GM18505 (cell line): ENCODE measurements around the gene IQCC.

ENCODE experiments used
- ATAC-seq: cut with Tn5 transposase; IDR thresholded peaks from one replicate; pipeline ENCODE4 v1.9.1; 2021; ENCODE audit not compliant: unreplicated experiment
- POLR2A ChIP-seq: IDR thresholded peaks from 4 replicates; pipeline ENCODE4 v1.6.1; 2011; ENCODE audit warnings: borderline replicate concordance; ENCODE audit not compliant: insufficient read depth, insufficient read length; ENCODE audit errors: extremely low read depth

The IQCC gene

DNA sequence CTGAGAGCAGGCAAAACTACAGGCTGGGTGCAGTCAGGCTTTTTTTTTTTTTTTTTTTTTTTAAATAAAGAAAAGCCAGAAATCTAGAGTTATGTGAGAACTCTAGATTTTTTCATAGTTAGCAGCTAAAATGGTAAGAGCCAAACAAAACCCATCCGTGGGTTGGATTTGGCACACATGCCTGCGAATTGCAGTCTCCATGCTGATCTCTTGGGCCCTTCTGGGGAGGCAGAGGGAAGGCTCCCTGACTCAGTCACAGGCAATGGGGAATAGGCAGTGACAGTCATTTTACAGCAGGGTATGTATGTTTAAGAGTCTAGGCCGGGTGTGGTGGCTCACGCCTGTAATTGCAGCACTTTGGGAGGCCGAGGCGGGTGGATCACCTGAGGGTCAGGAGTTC is 23.4 kb upstream of the IQCC start:
- TF ChIP-seq POLR2A = no peak
- no peak for ATAC-seq

DNA sequence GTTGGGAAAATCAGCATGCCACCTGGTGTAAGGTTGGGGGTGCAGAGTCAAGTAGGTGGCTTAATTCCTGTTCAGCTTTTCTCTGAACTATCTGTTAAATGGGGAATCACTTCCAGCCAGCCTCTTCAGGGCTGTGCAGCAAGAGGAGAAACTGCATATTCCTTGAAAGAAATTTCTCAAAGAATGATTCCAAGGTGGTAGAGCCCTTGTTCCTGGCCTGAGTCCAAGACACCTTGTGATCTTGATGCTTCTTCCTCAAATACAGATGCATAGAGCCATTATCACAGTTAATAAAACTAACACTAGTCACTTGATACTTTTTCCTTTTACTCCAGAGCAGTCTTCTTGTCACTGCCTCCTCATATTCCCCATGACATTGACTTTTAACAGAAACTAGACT is 20.8 kb upstream of the IQCC start:
- no peak for ATAC-seq
- no peak for TF ChIP-seq POLR2A

DNA sequence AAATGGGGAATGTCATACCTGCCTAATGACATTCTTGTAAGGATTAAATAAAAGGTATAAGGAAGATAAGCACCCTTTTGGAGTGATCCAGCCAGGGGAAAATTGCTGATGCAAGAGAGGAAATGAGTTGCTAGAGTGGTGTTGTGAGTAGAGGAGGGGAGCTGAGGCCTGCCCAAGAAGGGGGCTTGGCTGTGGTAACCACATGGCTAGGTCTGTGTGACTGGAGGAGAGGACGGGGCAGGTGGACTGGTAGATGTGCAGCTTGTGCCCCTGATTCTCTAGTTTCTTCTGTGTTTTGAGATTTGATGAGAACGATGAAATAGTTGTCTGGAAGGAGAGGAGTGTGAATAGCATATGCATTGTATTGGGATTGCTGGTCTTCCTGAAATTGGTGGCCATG is 19.4 kb upstream of the IQCC start:
- no peak for TF ChIP-seq POLR2A
- ATAC-seq = no peak

- no peak for ATAC-seq
- TF ChIP-seq POLR2A = peak; percentile 31
These were observed 19.0 kb upstream of the IQCC start for GRCh38 chr1:32186491-32186890.

DNA sequence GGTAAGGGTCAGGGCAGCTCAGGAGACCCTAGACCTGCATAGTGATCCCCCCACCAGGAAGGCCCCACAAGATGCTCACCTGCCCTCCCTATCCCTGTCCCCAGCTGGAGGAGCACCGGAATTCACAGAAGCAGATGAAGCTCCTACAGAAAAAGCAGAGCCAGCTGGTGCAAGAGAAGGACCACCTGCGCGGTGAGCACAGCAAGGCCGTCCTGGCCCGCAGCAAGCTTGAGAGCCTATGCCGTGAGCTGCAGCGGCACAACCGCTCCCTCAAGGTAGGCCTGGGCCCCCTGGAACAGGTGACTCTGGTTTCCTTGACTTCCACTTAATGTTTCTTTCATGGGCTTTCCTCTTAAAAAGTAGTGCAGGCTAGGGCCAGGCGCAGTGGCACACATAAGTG is 17.6 kb upstream of the IQCC start:
- no peak for ATAC-seq
- TF ChIP-seq POLR2A = no peak

- no peak for ATAC-seq
- no peak for TF ChIP-seq POLR2A
These were observed 13.1 kb upstream of the IQCC start for GRCh38 chr1:32192220-32192948.

DNA sequence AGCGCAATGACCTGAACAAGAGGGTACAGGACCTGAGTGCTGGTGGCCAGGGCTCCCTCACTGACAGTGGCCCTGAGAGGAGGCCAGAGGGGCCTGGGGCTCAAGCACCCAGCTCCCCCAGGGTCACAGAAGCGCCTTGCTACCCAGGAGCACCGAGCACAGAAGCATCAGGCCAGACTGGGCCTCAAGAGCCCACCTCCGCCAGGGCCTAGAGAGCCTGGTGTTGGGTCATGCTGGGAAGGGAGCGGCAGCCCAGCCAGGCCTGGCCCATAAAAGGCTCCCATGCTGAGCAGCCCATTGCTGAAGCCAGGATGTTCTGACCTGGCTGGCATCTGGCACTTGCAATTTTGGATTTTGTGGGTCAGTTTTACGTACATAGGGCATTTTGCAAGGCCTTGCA is 10.5 kb upstream of the IQCC start:
- ATAC-seq = no peak
- TF ChIP-seq POLR2A = no peak

DNA sequence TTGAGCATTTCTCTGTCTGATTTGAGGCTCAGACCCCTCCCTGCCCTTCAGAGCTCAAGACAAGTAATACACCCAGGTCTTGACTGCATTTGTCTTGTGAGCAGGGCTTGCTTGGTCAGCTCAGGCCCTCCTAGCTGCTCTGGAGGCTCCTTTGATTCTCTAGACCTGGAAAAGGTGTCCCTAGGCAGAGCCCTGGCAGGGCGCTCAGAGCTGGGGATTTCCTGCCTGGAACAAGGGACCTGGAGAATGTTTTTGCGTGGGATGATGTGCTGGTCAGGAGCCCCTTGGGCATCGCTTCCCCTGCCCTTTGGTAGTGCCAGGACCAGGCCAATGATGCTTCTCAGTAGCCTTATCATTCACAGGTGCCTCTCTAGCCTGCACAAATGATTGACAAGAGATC is 9.9 kb upstream of the IQCC start:
- TF ChIP-seq POLR2A = no peak
- no peak for ATAC-seq

GRCh38 chr1:32195972-32196823 is 9.3 kb upstream of the IQCC start:
- no peak for ATAC-seq

DNA sequence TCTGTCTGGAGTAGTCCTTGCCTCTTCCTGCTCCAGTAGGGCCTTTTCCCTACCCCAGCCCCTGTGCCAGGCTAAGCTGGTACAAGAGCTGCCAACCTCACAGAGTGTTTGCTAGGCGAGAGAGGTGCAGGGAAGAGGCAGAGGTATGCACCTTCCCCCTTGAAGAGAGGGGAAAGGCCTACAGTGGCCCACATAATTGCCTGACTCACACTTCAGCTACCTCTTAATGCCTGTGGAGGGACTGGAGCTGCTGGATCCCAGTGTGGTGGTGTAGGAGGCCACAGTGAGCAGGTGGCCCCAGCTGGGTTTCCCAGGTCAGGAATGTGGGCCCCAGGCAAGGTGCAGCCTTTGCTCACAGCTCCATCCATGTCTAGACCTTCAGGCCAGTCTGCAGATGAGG is 8.4 kb upstream of the IQCC start:
- no peak for ATAC-seq

More at GRCh38 chr1:32195972-32196823, 9.3 kb upstream of the IQCC start:
- no peak for TF ChIP-seq POLR2A

DNA sequence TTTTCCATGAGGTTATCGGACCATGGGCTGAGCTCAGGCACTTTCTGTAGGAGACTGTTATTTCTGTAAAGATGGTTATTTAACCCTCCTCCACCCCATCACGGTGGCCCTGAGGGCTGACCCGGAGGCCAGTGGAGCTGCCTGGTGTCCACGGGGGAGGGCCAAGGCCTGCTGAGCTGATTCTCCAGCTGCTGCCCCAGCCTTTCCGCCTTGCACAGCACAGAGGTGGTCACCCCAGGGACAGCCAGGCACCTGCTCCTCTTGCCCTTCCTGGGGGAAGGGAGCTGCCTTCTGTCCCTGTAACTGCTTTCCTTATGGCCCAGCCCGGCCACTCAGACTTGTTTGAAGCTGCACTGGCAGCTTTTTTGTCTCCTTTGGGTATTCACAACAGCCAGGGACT is 7.6 kb upstream of the IQCC start:
- no peak for TF ChIP-seq POLR2A
- ATAC-seq = no peak

More for the DNA sequence above, 8.4 kb upstream of the IQCC start:
- no peak for TF ChIP-seq POLR2A

DNA sequence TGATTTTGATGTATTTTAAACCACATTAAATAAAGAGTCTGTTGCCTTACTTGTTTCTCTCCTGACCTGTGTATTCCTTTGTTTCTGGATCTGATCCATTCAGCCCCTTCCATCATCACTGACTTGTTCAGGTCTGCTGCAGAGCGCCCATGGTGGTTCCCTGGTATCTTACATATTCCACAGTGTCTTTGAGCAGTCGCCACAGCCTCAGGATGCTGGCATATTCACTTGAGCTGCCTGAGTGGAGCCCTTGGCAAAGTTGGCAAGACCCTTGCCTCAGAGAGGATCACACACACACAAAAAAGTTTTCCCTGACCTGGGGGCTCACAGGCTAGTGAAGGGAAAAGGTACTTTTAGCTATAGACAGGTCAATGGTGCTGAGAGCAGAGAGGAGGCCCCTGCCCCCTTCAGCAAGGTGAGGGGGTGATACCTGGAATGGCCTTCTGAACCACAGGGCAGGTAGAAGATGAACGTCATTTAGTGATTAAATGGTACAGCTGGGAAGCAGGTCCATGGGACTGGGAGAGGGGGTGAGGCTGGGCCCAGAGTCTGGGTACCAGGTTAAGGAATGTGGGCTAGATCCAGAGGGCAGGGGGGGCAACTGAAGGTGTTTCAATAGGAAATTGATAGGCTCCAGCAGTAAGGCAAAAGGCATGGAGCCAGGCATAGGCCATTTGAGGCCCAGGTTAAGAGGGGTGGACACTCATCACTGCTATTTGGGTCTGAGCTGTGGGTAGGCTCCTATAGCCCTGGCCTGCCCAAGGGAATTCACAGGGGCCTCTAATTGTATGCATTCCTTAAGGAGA is 7.0 kb upstream of the IQCC start:
- ATAC-seq = no peak
- peak; percentile 23 for TF ChIP-seq POLR2A

DNA sequence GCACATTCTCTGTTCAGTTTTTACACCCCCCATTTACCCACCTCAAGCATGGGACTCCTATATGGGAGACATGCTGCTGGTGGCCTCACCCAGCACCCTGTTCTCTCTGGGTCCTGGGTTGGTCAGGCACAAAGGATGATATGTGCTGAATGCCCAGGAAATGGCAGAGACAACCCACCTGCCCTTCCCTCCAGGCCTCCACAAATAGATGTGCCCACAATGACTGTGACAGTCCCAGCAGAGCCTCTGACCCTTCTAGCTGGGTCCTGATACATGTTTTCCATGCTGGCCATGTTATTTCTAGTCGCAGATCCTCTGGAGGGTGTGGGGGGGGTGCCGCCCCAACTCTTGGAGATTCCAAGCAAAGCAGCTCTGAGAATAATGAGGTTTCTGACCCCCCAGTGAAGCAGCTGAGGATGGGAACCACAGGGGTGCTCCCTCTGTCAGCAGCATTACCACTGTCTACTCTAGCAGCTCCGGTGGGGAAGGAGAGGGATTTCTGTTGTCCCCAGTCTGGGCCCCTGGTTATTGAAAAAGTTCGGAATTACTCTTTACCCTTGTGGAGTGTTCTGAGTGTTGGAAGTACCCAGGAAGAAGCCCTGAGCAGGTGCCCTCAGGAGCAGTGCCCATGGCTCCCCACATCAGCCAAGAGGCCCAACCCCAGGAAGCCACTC is 6.3 kb upstream of the IQCC start:
- no peak for ATAC-seq
- TF ChIP-seq POLR2A = peak; percentile 1

- TF ChIP-seq POLR2A = no peak
- no peak for ATAC-seq
These were observed 5.8 kb upstream of the IQCC start for GRCh38 chr1:32199717-32200072.
